SK-N-SH (cell line): ENCODE measurements around the gene NDP.

Source experiments
- ELF1 ChIP-seq: IDR thresholded peaks from 2 replicates; pipeline ENCODE4 v1.4.0; 2012
- EP300 ChIP-seq, 2 experiments: IDR thresholded peaks; 2 replicates each; pipeline versions ENCODE4 v1.4.0 to v1.6.1; 2012; ENCODE audit warnings: borderline replicate concordance in 1 of 2, low read depth in 1 of 2, low read length in 1 of 2
- EZH2phosphoT487 ChIP-seq: fragments of 200-600 bp; sonication (generic); IDR thresholded peaks from 2 replicates; pipeline ENCODE4 v1.6.1; 2017; ENCODE audit warnings: low read depth, mixed run types, mild to moderate bottlenecking, antibody characterized with exemption, moderate library complexity, borderline replicate concordance
- FOSL2 ChIP-seq: IDR thresholded peaks from 2 replicates; pipeline ENCODE4 v1.4.0; 2012; ENCODE audit warnings: low read depth, mild to moderate bottlenecking, moderate library complexity, borderline replicate concordance
- GABPA ChIP-seq: IDR thresholded peaks from 2 replicates; pipeline ENCODE4 v1.4.0; 2012; ENCODE audit warnings: low read depth, mild to moderate bottlenecking
- GATA2 ChIP-seq: sonication (generic); formaldehyde crosslinking; IDR thresholded peaks from 2 replicates; pipeline ENCODE4 v1.5.0; 2020; ENCODE audit warnings: mild to moderate bottlenecking, missing genetic modification reagents
- POLR2AphosphoS5 ChIP-seq: IDR thresholded peaks from 2 replicates; pipeline ENCODE4 v1.6.1; 2012; ENCODE audit warnings: low read depth, low read length
- RAD21 ChIP-seq: IDR thresholded peaks from 2 replicates; pipeline ENCODE4 v1.6.1; 2012; ENCODE audit warnings: mild to moderate bottlenecking, low read length
- USF2 ChIP-seq: fragments of 150-350 bp; IDR thresholded peaks from 2 replicates; pipeline ENCODE4 v1.6.1; 2017; ENCODE audit warnings: antibody characterized with exemption, low read length, low read depth, borderline replicate concordance
- TF ChIP-seq, protein P1 (sequence below): fragments of 200-600 bp; sonication (generic); IDR thresholded peaks from 2 replicates; pipeline ENCODE4 v1.6.1; 2017; ENCODE audit warnings: antibody characterized with exemption, mild to moderate bottlenecking, moderate library complexity
- TF ChIP-seq, protein P2 (sequence below): IDR thresholded peaks from 2 replicates; pipeline ENCODE4 v1.6.1; 2012; ENCODE audit warnings: mild to moderate bottlenecking, low read depth, low read length, moderate library complexity

DNA sequence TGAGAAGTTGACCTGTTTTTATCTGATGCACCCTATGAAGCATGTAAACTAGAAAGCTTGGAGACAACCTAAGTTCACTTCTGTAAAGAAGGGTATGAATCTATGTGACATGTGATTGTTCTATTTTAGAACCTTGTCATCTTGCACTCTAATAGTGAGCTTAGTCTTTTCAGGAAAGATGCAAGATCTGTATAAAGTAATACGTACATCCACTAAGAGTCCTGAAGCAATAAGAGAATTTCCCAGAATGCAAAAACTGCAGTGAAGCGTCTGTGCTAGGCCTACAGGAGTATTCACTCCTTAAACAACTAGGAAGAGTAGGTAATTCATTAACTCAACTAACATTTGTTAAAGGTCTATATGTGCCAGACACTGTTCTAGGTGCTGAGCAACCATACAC is 23.3 kb upstream of the NDP start:
- TF ChIP-seq EP300 (IDR thresholded peaks at IDR 0.05; ENCODE audit: borderline replicate concordance in 1 of 2, low read depth in 1 of 2, low read length in 1 of 2) (no peak), GABPA (no peak), USF2 (no peak), POLR2AphosphoS5 (no peak), EZH2phosphoT487 (no peak), GATA2 (CRISPR knock-in tag) (no peak), ELF1 (no peak), FOSL2 (no peak), RAD21 (no peak)
- TF ChIP-seq, protein P1, sequence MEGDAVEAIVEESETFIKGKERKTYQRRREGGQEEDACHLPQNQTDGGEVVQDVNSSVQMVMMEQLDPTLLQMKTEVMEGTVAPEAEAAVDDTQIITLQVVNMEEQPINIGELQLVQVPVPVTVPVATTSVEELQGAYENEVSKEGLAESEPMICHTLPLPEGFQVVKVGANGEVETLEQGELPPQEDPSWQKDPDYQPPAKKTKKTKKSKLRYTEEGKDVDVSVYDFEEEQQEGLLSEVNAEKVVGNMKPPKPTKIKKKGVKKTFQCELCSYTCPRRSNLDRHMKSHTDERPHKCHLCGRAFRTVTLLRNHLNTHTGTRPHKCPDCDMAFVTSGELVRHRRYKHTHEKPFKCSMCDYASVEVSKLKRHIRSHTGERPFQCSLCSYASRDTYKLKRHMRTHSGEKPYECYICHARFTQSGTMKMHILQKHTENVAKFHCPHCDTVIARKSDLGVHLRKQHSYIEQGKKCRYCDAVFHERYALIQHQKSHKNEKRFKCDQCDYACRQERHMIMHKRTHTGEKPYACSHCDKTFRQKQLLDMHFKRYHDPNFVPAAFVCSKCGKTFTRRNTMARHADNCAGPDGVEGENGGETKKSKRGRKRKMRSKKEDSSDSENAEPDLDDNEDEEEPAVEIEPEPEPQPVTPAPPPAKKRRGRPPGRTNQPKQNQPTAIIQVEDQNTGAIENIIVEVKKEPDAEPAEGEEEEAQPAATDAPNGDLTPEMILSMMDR, result no peak
- TF ChIP-seq, protein P2, sequence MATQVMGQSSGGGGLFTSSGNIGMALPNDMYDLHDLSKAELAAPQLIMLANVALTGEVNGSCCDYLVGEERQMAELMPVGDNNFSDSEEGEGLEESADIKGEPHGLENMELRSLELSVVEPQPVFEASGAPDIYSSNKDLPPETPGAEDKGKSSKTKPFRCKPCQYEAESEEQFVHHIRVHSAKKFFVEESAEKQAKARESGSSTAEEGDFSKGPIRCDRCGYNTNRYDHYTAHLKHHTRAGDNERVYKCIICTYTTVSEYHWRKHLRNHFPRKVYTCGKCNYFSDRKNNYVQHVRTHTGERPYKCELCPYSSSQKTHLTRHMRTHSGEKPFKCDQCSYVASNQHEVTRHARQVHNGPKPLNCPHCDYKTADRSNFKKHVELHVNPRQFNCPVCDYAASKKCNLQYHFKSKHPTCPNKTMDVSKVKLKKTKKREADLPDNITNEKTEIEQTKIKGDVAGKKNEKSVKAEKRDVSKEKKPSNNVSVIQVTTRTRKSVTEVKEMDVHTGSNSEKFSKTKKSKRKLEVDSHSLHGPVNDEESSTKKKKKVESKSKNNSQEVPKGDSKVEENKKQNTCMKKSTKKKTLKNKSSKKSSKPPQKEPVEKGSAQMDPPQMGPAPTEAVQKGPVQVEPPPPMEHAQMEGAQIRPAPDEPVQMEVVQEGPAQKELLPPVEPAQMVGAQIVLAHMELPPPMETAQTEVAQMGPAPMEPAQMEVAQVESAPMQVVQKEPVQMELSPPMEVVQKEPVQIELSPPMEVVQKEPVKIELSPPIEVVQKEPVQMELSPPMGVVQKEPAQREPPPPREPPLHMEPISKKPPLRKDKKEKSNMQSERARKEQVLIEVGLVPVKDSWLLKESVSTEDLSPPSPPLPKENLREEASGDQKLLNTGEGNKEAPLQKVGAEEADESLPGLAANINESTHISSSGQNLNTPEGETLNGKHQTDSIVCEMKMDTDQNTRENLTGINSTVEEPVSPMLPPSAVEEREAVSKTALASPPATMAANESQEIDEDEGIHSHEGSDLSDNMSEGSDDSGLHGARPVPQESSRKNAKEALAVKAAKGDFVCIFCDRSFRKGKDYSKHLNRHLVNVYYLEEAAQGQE, result no peak
